Measurements from ENCODE around the gene CDC42EP4.
"Not testable (repeated sequence)": the region's sequence is repeated elsewhere in the genome, so short reads cannot be mapped to it uniquely, and the experiment has no call there.

CDC42EP4 gene

DNA sequence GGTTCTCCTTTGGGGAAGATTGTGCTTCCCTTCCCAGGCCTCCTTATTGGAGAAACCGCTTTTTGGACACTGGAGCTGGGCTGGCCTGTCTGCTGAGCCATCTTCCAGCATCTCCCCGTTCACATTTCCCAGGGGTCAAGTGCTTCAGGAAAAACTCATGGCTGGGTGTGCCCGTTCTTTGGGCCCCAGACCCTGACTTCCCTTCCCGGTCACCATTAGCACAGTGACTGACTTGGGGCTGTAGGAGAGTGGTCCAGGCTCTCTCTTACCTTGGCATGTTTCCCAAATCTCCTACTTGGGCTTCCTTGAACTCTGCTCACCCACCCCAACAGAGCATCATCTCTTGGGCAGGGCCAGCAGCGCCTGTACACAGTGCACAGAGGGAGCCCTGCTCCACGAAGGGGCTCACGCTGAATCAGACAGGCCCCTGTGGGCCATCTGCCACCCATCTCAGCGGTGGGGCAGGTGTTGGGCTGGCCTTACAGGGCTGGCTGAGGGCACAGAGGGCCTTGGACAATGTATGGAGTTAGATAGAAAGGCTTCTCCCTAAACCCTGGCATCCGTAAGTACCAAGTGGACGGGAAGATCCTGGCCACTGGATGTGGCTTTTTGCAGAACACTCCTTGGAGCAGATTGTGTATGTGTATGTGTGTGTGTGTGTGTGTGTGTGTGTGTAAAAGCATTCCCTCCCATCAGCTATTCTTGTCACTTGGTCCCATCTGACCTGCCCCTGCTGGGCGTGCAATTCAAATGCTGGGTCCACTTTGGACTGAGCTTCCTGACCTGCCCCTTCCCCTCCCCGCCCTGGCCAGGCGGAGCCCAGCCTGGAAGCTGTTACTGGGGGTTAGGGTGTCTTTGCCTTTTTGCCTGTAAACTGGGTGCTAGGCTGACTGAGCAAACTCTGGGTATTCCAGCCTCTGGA is 24.9 kb upstream of the CDC42EP4 start:
- DNase-seq (ENCODE audit: extremely low read depth, low read depth), result no peak

GRCh38 chr17:73335591-73336407 is 24.0 kb upstream of the CDC42EP4 start:
- no peak for DNase-seq (ENCODE audit: extremely low read depth, low read depth)
- TF ChIP-seq, protein P1, sequence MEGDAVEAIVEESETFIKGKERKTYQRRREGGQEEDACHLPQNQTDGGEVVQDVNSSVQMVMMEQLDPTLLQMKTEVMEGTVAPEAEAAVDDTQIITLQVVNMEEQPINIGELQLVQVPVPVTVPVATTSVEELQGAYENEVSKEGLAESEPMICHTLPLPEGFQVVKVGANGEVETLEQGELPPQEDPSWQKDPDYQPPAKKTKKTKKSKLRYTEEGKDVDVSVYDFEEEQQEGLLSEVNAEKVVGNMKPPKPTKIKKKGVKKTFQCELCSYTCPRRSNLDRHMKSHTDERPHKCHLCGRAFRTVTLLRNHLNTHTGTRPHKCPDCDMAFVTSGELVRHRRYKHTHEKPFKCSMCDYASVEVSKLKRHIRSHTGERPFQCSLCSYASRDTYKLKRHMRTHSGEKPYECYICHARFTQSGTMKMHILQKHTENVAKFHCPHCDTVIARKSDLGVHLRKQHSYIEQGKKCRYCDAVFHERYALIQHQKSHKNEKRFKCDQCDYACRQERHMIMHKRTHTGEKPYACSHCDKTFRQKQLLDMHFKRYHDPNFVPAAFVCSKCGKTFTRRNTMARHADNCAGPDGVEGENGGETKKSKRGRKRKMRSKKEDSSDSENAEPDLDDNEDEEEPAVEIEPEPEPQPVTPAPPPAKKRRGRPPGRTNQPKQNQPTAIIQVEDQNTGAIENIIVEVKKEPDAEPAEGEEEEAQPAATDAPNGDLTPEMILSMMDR (IDR thresholded peaks at IDR 0.05; ENCODE audit: low read depth, low read length), result no peak

More for the DNA sequence above, 24.9 kb upstream of the CDC42EP4 start:
- TF ChIP-seq, protein P1 (IDR thresholded peaks at IDR 0.05; ENCODE audit: low read depth, low read length), result no peak

- TF ChIP-seq, protein P1 (IDR thresholded peaks at IDR 0.05; ENCODE audit: low read depth, low read length), result no peak
- no peak for DNase-seq (ENCODE audit: extremely low read depth, low read depth)
These were observed 23.1 kb upstream of the CDC42EP4 start for GRCh38 chr17:73334771-73335513.

- DNase-seq (ENCODE audit: extremely low read depth, low read depth), result not testable (repeated sequence)
These were observed 21.6 kb upstream of the CDC42EP4 start for GRCh38 chr17:73333445-73333844.

DNA sequence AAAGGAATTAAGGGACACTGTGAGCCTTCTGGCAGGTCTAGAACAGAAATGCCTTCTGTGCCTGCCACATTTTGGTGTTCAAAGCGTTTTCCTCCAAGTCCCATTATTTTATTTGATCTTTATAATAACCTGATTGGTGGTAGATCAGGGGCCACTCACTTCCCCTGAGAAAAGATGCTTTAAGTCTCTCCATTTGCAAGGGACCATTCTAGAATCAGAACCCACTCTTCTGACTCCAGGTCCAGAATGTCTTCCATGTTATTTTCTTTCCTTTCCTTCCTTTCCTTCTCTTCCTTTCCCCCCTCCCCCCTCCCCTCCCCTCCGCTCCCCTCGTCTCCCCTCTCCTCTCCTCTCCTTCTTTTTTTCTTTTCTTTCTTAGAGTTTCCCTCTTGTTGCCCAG is 19.3 kb upstream of the CDC42EP4 start:
- TF ChIP-seq, protein P1 (IDR thresholded peaks at IDR 0.05; ENCODE audit: low read depth, low read length), result no peak
- DNase-seq (ENCODE audit: extremely low read depth, low read depth), result no peak

DNA sequence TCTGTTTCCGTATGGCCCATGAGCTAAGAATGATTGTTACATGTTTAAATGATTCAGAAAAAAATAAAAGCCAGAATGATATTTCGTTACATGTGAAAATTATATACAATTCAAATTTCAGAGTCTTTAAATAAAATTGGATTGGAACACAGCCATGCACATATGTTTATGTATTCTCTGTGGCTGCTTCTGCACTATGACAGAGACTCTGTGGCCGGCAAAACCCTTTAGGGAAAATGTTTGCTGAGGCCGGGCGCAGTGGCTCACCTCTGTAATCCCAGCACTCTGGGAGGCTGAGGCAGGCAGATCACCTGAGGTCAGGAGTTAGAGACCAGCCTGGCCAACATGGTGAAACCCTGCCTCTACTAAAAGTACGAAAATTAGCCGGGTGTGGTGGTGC is 15.9 kb upstream of the CDC42EP4 start:
- DNase-seq (ENCODE audit: extremely low read depth, low read depth), result no peak
- TF ChIP-seq, protein P1 (IDR thresholded peaks at IDR 0.05; ENCODE audit: low read depth, low read length), result no peak

DNA sequence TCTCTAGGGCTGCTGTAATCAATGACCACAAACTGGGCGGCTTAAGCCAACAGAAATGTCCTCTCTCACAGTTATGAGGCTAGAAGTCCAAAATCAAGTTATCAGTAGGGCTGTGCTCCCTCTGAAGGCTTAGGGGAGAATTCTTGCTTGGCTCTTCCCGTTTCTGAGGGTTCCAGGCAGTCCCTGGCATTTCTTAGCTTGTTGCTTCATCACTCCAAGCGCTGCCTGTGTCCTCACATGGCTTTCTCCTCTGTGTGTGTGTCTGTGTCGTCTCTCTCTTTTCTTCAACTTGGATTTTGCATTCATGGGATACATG is 13.7 kb upstream of the CDC42EP4 start:
- peak; percentile 85 for DNase-seq (ENCODE audit: extremely low read depth, low read depth)
- TF ChIP-seq, protein P1 (IDR thresholded peaks at IDR 0.05; ENCODE audit: low read depth, low read length), result peak; percentile 52

Data from AG09319 (cell line).